ENCODE results near the gene LRRC75A. TPM values are rescaled to one million over a fixed set of nuclear protein-coding genes. Genes with fewer than 3 reads are reported as not detected.
"Not testable (repeated sequence)": the region's sequence is repeated elsewhere in the genome, so short reads cannot be mapped to it uniquely, and the experiment has no call there.

Gene LRRC75A
- total RNA-seq, 2 experiments from 2014 or later = 1.2 to 1.8 TPM

DNA sequence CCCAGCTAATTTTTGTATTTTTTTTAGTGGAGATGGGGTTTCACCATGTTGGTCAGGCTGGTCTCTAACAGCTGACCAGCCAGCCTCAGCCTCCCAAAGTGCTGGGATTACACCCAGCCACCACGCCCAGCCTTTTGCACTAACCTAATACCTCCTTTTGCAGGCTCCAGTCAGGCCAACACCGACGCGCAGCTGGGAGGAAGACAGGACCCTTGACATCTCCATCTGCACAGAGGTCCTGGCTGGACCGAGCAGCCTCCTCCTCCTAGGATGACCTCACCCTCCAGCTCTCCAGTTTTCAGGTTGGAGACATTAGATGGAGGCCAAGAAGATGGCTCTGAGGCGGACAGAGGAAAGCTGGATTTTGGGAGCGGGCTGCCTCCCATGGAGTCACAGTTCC is 74.6 kb downstream of the LRRC75A start:
- H3K4me1 Mint-ChIP-seq = peaks cover 62% of the 10 kb centered on the region
- H3K27me3 Mint-ChIP-seq = no peaks in the 10 kb centered on the region
- no peak for DNase-seq
- peak overlapping the region; percentile 100 for H3K27ac Mint-ChIP-seq
- CTCF ChIA-PET = interaction anchor here (1.2 to 3.4 kb wide), 4 partner anchors 22 to 54 kb away, joined by 4 to 30 read pairs (median 8); no protein-coding TSS in a partner anchor
- H3K4me3 Mint-ChIP-seq = peak overlapping the region; percentile 98
- no peaks in the 10 kb centered on the region for H3K9me3 Mint-ChIP-seq
- H3K36me3 Mint-ChIP-seq (ENCODE audit: low read depth) = peaks cover 52% of the 10 kb centered on the region
- POLR2A ChIA-PET = interaction anchor here (1.2 to 6.3 kb wide), 6 partner anchors 12 to 131 kb away, joined by 4 to 137 read pairs (median 20); partner anchors contain the start of gene UBB

DNA sequence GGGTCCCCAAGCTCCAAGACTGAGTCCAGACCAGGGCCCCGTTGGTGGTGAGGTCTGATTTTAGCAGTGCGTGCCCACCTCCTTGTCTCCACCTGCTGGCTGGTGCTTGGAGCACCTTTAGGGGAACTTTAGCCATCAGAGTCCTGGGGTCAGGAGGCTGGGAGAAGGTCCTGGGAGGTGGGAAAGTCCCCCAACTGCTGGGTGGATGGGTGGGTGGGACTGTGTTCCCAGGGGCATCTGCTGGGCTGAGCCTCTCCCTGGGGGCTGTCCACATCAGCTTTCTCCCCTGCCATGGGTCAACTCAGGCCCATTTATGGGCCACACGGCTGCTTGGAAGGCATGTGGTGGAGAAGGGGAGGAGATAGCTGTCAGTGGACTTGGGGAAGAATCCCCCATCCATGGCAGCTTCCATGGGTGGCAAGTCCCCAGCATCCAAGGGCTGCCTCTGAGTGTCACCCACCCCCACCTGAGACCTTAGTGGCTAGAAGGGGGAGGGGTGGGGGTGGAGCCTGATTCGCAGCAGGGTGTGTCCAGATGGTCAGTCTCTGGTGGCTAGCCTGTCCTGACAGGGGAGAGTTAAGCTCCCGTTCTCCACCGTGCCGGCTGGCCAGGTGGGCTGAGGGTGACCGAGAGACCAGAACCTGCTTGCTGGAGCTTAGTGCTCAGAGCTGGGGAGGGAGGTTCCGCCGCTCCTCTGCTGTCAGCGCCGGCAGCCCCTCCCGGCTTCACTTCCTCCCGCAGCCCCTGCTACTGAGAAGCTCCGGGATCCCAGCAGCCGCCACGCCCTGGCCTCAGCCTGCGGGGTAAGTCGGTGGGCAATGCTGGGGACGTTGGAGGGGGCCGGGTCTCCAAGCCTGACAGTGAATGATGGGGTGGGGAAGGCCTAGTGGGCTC is 76.7 kb downstream of the LRRC75A start, which contains the start of gene TRPV2:
TSS of gene TRPV2 (plus strand) at position 541 of the 894 bp plus-strand sequence. CDS start 2,098 bp downstream, outside the sequence.
- Mint-ChIP-seq H3K4me3 (peak within 1 kb of the TSS; percentile 98), H3K27ac (peak within 1 kb of the TSS; percentile 100), H3K27me3 (no peaks in the 10 kb centered on the region), H3K9me3 (no peaks in the 10 kb centered on the region), H3K4me1 (peaks cover 54% of the 10 kb centered on the region), H3K36me3 (ENCODE audit: low read depth) (peaks cover 38% of the 10 kb centered on the region)
- peak; percentile 67 for DNase-seq
- POLR2A ChIA-PET = interaction anchor here (0.9 to 6.3 kb wide), 18 partner anchors 8 to 199 kb away, joined by 3 to 137 read pairs (median 6); partner anchors contain the start of genes CENPV, PIGL and UBB
- CTCF ChIA-PET = interaction anchor here (0.6 to 4.3 kb wide), 18 partner anchors 11 to 129 kb away, joined by 3 to 64 read pairs (median 6); partner anchors contain the start of genes CENPV and UBB

DNA sequence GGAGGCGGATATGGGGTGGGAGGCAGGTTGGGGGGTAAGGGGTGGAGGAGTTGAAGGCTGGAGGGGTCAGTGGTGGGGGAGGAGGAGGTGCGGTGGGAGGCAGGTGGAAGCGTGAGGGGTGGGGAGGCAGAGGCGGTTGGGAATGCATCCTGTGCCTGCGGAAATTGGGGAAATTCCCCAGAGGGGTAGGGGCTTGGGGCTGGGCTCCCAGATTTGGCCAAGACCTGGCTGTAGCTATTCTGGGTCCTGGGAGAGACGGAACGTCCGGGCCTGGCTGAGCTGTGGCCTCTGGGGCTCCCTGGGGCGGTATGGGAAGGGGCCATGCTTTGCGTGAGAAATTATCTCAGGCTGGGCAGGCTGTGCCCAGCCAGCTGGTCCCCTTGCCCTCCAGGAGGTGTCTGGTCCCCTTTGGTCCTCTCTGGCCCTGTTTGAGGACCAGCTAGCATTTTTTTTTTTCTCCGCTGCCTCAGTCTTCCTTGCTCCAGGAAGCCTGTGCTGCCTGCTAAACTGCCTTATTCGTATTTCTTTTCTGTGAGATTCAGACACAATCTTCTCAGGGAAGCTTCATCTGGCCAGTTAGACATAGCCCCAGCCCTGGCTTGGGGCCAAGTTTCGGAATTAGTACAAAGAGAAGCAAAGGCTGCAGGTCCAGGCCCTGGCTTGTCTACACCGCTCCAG is 83.9 kb downstream of the LRRC75A start:
- H3K27ac Mint-ChIP-seq = no peak overlapping the region
- CTCF ChIA-PET = no interaction called here
- no peak overlapping the region for H3K4me3 Mint-ChIP-seq
- no peaks in the 10 kb centered on the region for H3K36me3 Mint-ChIP-seq (ENCODE audit: low read depth)
- DNase-seq = no peak
- H3K27me3 Mint-ChIP-seq = peaks cover 15% of the 10 kb centered on the region
- no peaks in the 10 kb centered on the region for H3K9me3 Mint-ChIP-seq
- POLR2A ChIA-PET = interaction anchor here (1.8 kb wide), 1 partner anchor 7 kb away, joined by 8 read pairs; the partner anchor contains the start of gene TRPV2
- peaks cover 8% of the 10 kb centered on the region for H3K4me1 Mint-ChIP-seq

DNA sequence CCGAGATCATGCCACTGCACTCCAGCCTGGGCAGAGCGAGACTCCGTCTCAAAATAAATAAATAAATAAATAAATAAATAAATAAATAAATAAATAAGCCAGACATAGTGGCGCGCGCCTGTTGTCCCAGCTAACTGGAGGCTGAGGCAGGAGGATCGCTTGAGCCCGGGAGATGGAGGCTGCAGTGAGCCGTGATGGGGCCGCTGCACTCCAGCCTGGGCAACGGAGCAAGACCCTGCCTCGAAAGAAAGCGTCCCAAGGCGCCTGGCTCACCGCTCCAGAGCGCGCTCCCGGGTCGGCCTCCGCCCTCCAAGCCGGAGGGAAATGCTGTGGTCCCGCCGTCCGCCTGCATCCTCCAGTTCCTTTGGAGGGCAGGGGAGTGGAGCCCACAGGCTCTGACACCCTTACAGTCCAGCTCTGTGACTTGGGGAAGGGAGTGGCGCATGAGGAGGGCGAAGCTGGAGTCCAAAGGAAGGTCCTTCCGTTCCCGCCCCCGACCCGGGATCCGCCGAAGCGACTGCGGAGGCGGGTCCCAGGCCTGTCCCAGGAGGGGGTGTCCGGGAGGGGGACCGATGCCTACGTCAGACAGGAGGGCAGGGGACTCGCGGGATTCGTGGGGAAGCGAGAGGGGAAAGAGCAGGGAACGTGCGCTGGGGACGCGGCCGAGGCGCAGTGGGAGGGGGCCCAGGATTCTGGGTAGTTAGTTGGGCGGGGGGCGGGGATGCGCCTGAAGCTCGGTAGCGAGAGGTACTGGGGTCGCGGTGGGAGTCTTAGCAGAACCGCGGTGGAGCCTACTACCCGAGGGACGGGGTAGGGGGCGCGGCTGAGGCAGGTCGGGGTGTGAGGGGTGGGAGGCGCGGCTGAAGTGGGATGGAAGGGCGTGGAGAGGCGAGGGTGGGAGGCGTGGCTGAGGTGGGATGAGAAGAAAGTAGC is 85.0 kb downstream of the LRRC75A start:
- Mint-ChIP-seq H3K4me1 (peaks cover 7% of the 10 kb centered on the region), H3K36me3 (ENCODE audit: low read depth) (no peaks in the 10 kb centered on the region), H3K27ac (no peak overlapping the region), H3K4me3 (no peak overlapping the region), H3K27me3 (peaks cover 15% of the 10 kb centered on the region), H3K9me3 (no peaks in the 10 kb centered on the region)
- POLR2A ChIA-PET = interaction anchor here (1.8 kb wide), 1 partner anchor 8 kb away, joined by 8 read pairs; the partner anchor contains the start of gene TRPV2
- CTCF ChIA-PET = no interaction called here
- DNase-seq = no peak

DNA sequence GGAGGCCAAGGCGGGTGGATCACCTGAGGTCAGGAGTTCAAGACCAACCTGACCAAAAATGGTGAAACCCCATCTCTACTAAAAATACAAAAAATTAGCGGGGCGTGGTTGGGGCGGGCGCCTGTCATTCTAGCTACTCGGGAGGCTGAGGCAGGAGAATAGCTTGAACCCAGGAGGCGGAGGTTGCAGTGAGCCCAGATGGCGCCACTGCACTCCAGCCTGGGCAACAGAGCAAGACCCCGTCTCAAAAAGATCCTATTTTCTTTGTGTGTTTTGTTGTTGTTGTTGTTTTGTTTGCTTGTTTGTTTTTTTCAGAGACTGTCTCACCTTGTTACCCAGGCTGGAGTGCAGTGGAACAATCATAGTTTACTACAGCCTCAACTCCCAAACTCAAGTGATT is 88.1 kb downstream of the LRRC75A start:
- not testable (repeated sequence) for H3K27ac Mint-ChIP-seq; DNase-seq; H3K36me3 Mint-ChIP-seq (ENCODE audit: low read depth); H3K9me3 Mint-ChIP-seq; H3K4me3 Mint-ChIP-seq
- CTCF ChIA-PET = interaction anchor here (1.2 kb wide), 1 partner anchor 10 kb away, joined by 4 read pairs; no protein-coding TSS in a partner anchor
- POLR2A ChIA-PET = interaction anchor here (1.2 kb wide), 2 partner anchors 11 to 12 kb away, joined by 3 to 5 read pairs; partner anchors contain the start of gene TRPV2
- peaks cover 10% of the 10 kb centered on the region for H3K4me1 Mint-ChIP-seq
- peaks cover 15% of the 10 kb centered on the region for H3K27me3 Mint-ChIP-seq

DNA sequence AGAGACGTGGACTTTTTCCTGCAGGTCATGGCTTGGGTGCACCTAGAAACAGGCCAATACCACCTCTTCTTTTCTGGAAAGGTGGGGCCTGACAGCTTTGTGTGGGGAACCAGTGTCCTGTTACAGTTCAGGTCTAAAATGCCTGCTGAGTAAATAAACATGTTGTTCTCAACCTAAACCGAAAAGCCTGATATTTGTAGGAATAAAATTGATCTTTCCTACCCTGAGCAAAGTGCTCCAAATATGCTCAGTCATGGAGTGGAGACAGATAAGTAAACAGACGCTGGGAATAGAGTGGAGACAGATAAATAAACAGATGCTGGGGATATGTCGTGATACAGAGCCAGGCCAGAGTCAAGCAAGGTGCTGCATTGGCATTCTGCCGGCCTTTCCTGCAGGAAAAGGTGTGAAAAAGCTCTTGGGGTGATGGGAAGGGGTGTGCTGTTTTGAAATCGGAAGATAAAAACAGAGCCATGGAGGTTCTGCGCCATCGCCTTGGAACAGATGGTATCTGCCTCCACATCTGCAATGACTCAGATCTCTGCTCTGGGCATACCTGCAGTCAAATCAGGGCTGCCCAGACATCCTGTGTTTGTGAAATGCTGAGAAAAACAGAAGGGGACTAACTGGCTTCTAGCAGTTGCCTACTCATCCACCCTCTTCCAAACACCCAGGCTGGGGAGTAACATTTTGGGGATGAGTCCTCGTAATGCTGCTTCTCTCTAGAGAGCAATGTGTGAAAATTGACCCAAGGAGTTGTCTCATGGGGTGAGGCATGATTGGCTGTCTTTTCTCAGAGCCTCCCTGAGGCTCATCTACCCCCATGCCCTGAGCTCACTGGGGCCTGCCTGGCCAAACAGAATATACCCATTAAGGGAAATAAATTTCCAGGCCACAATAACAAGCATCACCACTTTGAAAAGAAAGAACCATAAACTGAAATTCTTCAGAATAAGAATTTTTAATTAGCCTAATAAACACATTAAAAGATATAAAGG is 93.4 kb downstream of the LRRC75A start:
- peak; percentile 52 for DNase-seq
- H3K9me3 Mint-ChIP-seq = no peaks in the 10 kb centered on the region
- POLR2A ChIA-PET = interaction anchor here (1.4 to 1.6 kb wide), 2 partner anchors 17 kb away, joined by 3 to 5 read pairs; partner anchors contain the start of gene TRPV2
- peak overlapping the region; percentile 21 for H3K27ac Mint-ChIP-seq
- H3K27me3 Mint-ChIP-seq = peaks cover 2% of the 10 kb centered on the region
- no peaks in the 10 kb centered on the region for H3K36me3 Mint-ChIP-seq (ENCODE audit: low read depth)
- CTCF ChIA-PET = no interaction called here
- no peak overlapping the region for H3K4me3 Mint-ChIP-seq
- H3K4me1 Mint-ChIP-seq = peaks cover 10% of the 10 kb centered on the region

DNA sequence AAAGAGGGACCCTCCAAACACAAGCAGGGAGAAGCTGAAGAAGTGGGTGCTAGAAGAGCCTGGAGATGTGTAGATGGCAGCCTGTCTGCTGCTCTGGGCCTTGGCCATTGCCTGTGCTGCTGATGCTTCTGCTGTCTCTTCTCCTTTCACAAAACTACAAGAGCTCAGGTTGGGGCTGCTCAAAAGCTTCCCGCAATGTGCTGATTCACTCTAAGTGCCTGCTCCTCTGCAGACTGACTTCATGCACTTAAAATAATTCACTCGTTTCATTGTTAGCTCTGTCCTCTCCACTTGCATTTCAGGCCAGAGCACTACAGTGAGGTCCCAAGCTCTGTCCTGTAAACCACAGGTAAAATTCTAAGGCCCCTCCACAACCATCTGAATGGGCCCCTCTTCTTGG is 95.3 kb downstream of the LRRC75A start:
- H3K27ac Mint-ChIP-seq; POLR2A ChIA-PET; DNase-seq; CTCF ChIA-PET; H3K4me3 Mint-ChIP-seq; H3K27me3 Mint-ChIP-seq; H3K9me3 Mint-ChIP-seq; H3K4me1 Mint-ChIP-seq; H3K36me3 Mint-ChIP-seq (ENCODE audit: low read depth): not testable (repeated sequence)

DNA sequence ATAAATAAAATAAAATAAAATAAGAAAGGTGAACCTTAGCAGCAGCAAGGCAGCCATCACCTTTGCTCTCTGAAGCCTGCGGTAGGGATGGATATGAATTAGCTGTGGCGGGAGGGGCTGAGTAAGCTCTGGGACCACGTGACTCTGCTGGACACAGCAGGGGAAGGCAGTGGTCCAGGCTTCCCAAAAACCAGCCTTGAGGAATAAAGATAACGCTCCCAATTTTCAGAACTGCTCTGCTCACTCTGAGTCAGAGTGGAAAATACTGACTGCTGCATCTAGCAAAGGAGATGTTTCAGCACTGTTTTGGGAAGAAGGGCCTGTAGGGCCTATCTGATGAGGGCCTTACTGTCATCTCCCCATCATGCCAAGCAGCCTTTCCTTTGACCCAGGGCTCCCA is 96.1 kb downstream of the LRRC75A start:
- H3K36me3 Mint-ChIP-seq (ENCODE audit: low read depth); POLR2A ChIA-PET; H3K4me3 Mint-ChIP-seq; H3K27ac Mint-ChIP-seq; DNase-seq; CTCF ChIA-PET; H3K9me3 Mint-ChIP-seq; H3K4me1 Mint-ChIP-seq; H3K27me3 Mint-ChIP-seq: not testable (repeated sequence)

DNA sequence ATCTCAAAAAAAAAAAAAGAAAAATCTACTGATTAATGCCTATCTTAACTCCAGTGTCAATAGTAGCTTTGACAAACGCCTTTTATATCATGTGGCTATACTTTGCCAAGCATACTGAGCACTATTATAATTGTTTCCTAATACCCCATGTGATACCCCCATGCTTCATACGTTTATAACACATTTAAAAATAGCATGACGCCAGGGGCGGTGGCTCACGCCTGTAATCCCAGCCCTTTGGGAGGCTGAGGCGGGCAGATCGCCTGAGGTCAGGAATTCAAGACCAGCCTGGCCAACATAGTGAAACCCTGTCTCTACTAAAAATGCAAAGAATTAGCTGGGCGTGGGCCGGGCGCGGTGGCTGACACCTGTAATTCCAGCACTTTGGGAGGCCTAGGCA is 99.5 kb downstream of the LRRC75A start:
- CTCF ChIA-PET = not testable (repeated sequence)

More for the DNA sequence above, 99.5 kb downstream of the LRRC75A start:
- not testable (repeated sequence) for H3K36me3 Mint-ChIP-seq (ENCODE audit: low read depth); H3K4me3 Mint-ChIP-seq; H3K27ac Mint-ChIP-seq; DNase-seq; H3K27me3 Mint-ChIP-seq; H3K9me3 Mint-ChIP-seq; H3K4me1 Mint-ChIP-seq
- POLR2A ChIA-PET = interaction anchor here (1.1 kb wide), 1 partner anchor 12 kb away, joined by 3 read pairs; the partner anchor contains the start of gene UBB
